Retinal pigment epithelial cell (primary cell): ENCODE results near the gene ZNF600.
A peak's percentile ranks its signal among the peaks of the same experiment; 100 is the strongest.
"Not testable (repeated sequence)": the region's sequence is repeated elsewhere in the genome, so short reads cannot be mapped to it uniquely, and the experiment has no call there.

Source experiments
- DNase-seq: peaks from one replicate; pipeline ENCODE4 v3.0.0-alpha.2; 2010; ENCODE audit warnings: low read depth
- H3K4me3 ChIP-seq: 2 replicates; pipeline ENCODE4 v1.5.1; 2011; ENCODE audit warnings: mild to moderate bottlenecking, low read length, control low read depth, moderate library complexity
- TF ChIP-seq, protein P1 (sequence below): conservative IDR thresholded peaks from 2 replicates; pipeline ENCODE4 v1.5.1; 2011; ENCODE audit warnings: low read depth, low read length, control low read depth, inconsistent platforms

ZNF600 gene

DNA sequence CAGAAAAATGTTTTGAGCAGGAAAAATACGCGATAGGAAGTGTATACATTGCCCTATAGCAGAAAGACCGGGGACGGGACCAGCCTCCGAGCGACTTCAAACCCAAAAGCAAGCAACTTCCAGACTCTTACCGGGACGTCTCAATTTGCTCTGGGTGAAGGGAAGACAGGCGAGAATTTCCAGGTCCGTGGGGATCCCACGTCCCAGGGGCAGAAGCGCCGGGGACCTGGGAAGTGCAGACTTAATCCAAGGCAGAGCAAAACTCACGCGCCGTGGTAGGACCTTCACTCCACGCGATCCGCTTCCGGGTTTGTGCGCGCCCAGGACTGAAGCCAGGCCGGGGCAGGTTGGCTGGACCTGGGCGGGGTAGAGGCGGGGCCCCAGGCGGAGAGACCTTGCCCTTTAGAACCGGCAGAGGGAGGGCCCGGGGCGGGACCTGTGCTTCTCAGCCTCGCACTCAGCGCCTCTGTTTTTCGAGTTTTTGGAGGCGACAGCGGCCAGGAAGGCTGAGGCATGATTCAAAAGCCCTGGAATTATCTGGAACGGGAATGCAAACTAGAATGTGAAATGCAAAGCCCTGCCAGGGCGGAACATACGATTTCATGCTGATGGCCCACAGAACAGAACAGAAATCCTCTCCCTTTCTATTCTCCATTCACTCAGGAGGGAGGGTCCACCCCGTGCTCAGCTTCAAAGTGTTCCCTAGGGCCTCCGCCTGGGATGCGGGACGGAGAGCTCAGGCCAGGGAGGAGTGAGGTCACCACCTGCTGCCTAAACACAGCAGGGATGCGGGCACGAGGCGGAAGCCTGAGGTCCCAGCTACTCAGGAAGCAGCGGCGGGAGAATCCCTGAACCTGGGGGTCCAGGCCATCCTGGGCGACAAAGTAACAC lies at the start of gene ZNF600:
Gene ZNF600, minus strand, starts transcription at position 328 of the 891 bp plus-strand sequence. CDS start 7,903 bp downstream, outside the sequence.
- peak within 1 kb of the TSS; percentile 61 for H3K4me3 ChIP-seq
- peak; percentile 16 for DNase-seq
- TF ChIP-seq, protein P1, sequence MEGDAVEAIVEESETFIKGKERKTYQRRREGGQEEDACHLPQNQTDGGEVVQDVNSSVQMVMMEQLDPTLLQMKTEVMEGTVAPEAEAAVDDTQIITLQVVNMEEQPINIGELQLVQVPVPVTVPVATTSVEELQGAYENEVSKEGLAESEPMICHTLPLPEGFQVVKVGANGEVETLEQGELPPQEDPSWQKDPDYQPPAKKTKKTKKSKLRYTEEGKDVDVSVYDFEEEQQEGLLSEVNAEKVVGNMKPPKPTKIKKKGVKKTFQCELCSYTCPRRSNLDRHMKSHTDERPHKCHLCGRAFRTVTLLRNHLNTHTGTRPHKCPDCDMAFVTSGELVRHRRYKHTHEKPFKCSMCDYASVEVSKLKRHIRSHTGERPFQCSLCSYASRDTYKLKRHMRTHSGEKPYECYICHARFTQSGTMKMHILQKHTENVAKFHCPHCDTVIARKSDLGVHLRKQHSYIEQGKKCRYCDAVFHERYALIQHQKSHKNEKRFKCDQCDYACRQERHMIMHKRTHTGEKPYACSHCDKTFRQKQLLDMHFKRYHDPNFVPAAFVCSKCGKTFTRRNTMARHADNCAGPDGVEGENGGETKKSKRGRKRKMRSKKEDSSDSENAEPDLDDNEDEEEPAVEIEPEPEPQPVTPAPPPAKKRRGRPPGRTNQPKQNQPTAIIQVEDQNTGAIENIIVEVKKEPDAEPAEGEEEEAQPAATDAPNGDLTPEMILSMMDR = peak; percentile 10

DNA sequence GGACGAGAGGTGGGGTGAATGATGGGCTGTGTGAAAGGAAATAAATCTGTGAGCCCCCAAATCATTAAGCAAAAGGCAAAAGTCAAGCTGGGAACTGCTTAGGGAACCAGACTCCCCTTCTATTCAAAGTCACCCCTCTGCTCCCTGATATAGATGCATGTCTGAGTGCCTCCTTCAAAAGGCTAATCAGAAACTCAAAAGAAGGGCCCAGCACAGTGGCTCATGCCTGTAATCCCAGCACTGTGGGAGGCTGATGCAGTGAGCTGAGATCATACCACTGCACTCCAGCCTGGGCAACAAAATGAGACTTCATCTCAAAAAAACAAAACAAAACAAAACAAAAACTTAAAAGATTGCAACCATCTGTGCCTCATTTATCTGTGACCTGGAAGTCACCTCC lies 47.7 kb upstream of the ZNF600 start:
- DNase-seq, H3K4me3 ChIP-seq: not testable (repeated sequence)

DNA sequence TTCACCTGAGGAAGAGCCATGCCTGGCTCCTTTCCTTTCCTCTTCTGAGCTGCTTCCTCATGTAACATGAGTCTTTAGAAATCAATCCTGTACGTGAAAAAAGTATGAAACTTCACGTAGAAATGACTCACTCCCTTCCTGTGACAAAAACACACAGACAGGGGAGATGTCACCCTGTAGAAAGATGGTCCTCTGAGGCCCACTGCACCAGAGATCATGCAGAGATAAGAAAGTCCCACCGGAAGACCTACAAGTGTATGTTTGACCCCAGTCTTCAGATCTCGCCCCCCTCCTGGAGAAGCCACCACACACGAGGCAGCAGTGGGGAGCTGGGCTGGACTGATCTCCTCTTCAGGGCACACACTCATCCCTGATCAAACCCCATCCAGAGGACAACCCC lies 47.0 kb upstream of the ZNF600 start:
- H3K4me3 ChIP-seq, DNase-seq: not testable (repeated sequence)

DNA sequence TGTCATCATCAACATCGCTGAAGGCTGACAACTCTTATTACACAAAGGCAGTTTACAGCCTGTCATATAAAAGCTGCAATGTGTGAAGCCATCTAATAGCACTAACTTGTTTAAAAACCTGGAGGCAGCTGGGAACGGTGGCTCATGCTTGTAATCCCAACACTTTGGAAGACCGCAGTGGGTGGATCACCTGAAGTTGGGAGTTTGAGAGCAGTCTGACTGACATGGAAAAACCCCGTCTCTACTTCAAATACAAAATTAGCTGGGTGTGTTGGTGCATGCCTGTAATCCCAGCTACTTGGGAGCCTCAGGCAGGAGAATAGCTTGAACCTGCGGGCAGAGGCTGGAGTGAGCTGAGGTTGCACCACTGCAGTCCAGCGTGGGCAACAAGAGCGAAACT lies 43.3 kb upstream of the ZNF600 start:
- not testable (repeated sequence) for DNase-seq, H3K4me3 ChIP-seq

DNA sequence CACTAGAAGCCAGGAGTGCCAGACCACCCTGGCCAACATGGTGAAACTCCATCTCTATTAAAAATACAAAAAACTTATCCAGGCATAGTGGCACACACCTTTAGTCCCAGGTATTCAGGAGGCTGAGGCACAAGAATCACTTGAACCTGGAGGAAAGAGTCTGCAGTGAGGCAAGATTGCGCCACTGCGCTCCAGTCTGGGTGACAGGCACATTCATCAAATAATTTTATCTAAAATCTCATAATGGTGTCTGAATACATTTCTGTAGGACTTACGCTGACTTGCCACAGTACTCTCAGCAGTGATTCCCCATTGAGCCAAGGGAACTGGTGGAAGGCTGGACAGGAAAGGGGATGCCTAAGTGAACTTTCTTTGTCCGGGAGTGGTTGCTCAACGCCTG lies 39.2 kb upstream of the ZNF600 start:
- TF ChIP-seq, protein P1 = no peak
- H3K4me3 ChIP-seq = no peak overlapping the region
- no peak for DNase-seq

DNA sequence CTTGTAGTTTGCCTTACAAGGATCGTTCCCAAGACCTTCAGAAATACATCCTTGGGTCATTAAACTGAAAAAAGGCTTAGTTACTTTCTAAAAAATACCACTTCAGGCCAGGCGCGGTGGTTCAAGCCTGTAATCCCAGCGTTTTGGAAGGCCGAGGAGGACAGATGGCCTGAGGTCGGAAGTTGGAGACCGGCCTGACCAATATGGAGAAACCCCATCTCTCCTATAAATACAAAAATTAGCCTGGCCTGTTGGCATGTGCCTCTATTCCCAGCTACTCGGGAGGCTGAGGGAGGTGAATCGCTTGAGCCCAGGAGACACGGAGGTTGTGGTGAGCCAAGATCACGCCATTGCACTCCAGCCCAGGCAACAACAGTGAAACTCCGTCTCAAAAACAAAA lies 37.1 kb upstream of the ZNF600 start:
- no peak for DNase-seq
- TF ChIP-seq, protein P1 = no peak
- no peak overlapping the region for H3K4me3 ChIP-seq

DNA sequence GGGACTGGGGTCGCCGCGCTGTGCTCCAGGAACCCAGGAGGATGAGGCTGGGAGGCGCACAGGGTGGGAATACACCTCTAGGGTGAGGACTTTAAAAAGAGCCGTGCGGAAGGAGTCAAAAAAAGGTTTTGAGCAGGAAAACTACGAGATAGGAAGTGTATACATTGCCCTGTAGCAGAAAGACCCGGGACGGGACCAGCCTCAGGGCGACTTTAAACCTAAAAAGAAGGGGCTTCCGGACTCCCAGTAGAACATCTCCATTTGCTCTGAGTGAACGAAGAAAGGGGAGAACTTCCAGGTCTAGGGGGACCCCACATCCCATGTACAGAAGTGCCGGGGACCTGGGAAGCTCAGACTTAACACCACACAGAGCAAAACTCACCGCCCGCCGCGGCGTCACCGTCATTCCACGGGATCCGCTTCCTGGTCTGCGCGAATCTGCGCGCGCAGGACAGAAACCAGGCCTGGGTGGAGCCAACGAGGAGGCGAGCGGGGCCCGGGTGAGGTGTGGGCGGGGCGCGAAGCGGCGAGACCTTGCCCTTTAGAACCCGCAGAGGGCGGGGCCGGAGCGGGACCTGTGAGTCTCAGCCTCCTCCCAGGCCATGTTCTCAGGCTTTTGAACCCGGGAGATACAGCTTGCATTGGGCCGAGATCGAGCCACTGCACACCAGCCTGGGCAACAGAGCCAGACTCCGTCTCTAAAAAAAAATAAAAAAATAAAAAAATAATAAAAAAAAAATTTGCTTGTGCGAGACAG lies 34.8 kb upstream of the ZNF600 start, which contains the start of gene ZNF28:
Gene ZNF28, minus strand, starts transcription at position 430 of the 757 bp plus-strand sequence. CDS start 3,675 bp downstream, outside the sequence.
- DNase-seq = peak; percentile 2

DNA sequence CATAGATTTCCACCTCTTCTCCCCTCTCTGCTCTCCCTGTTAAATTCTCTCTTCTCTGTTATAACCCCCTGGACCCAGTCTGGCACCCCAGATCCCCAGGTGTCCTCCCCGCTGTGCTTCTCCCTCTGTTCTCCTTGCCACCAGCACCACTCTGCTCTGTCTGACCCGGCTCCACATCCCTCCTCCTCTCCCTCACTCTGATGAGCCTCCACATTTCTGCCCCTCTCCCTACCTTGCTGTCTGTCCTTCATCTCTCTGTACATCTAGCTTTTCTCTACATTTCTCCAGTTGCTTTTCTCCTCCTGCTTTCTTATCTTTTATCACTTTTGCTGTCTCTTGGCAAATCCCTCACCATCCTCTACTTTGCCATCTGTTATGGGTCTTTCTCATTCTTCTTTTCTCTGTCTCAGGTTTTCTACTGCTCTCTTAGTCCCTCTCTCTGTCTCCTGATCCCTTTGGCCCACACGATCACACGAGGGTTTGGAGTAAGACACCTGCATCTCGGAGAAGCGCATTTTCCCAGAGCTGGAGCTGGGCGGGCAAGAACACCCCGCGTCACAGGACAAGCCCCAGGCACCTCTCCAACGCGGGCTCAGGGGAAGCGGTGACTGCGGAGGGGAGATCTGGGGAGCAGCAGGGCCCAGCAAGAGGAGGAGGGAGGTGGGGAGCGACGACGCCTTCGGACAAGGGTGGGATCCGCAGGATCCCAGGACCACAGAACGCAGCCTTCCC lies 34.0 kb upstream of the ZNF600 start:
- H3K4me3 ChIP-seq = peak overlapping the region; percentile 73
- peak; percentile 5 for DNase-seq

More for the DNA sequence above, 34.8 kb upstream of the ZNF600 start, which contains the start of gene ZNF28:
- peak within 1 kb of the TSS; percentile 73 for H3K4me3 ChIP-seq

DNA sequence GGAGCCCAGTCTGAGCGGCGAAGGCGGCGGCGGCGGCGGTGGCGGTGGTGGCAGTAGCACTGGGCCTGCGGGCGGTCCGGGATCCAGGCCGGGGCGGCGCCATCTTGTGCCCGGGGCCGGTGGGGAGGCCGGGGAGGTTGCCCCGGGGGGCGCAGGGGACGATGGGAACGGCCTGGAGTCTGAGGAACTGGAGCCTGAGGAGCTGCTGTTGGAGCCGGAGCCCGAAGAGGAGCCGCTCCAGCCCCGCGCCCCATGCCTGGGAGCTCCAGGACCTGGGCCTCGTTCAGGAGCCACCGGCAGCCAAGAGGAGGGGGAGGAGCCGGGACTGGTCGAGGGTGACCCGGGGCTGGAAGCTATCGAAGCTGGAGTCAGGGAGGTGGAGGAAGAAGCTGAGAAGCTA lies 23.2 kb upstream of the ZNF600 start:
- DNase-seq = no peak
- TF ChIP-seq, protein P1 = no peak
- no peak overlapping the region for H3K4me3 ChIP-seq

DNA sequence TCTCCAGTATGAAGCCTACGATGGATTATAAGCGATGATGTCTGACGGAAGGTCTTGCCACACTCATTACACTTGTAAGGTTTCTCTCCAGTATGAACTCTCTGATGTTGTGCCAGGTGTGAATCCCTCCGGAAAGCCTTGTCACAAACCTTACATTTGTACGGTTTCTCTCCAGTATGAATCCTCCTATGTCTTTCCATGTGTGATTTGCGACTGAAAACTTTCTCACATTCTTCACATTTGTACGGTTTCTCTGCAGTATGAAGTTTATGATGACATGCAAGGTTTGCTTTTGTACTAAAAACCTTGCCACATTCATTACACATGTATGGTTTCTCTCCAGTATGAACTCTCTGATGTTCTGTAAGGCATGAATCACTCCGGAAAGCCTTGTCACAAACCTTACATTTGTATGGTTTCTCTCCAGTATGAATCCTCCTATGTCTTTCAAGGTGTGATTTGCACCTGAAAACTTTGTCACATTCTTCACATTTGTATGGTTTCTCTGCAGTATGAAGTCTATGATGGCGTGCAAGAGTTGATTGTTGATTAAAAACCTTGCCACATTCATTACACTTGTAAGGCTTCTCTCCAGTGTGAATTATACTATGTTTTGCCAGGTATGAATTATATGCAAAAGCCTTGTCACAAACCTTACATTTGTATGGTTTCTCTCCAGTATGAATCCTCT lies 13.5 kb upstream of the ZNF600 start:
- not testable (repeated sequence) for DNase-seq, H3K4me3 ChIP-seq
